ENCODE measurements around the gene SCYGR7. TPM values are rescaled to one million over a fixed set of nuclear protein-coding genes. Genes with fewer than 3 reads are reported as not detected.

The SCYGR7 gene
- total RNA-seq, 1 experiment from 2014 or later = not detected

Small RNA genes within 50 kb of the gene (small RNA-seq; reads per million reads assigned to genes)
- gene RNA5SP121 = not detected
- gene SNRPGP8 = not detected

Other genes with a start within 250 kb of the SCYGR7 start
- gene SCYGR2, start 129.4 kb upstream of the SCYGR7 start, total RNA-seq (2014; rRNA removed; shearing (Covaris generic); ENCODE audit: low replicate concordance) = not detected in 2 replicates
- not detected in 2 replicates for gene SCYGR3, start 113.5 kb upstream of the SCYGR7 start, total RNA-seq (2014; rRNA removed; shearing (Covaris generic); ENCODE audit: low replicate concordance)
- not detected in 2 replicates for gene SCYGR4, start 110.8 kb upstream of the SCYGR7 start, total RNA-seq (2014; rRNA removed; shearing (Covaris generic); ENCODE audit: low replicate concordance)
- not detected in 2 replicates for gene SCYGR5, start 61.5 kb upstream of the SCYGR7 start, total RNA-seq (2014; rRNA removed; shearing (Covaris generic); ENCODE audit: low replicate concordance)
- gene SLC19A3, start 10.3 kb upstream of the SCYGR7 start, total RNA-seq (2014; rRNA removed; shearing (Covaris generic); ENCODE audit: low replicate concordance) = not detected in 2 replicates
- 6.1 TPM in 1 of 2 replicates, not detected in the other for gene SCYGR6, start 3.6 kb upstream of the SCYGR7 start, total RNA-seq (2014; rRNA removed; shearing (Covaris generic); ENCODE audit: low replicate concordance)
- not detected in 2 replicates for gene SCYGR8, start 17.6 kb downstream of the SCYGR7 start, total RNA-seq (2014; rRNA removed; shearing (Covaris generic); ENCODE audit: low replicate concordance)
- gene CCL20, start 85.5 kb downstream of the SCYGR7 start, total RNA-seq (2014; rRNA removed; shearing (Covaris generic); ENCODE audit: low replicate concordance) = not detected in 2 replicates
- not detected in 2 replicates for gene DAW1, start 143.3 kb downstream of the SCYGR7 start, total RNA-seq (2014; rRNA removed; shearing (Covaris generic); ENCODE audit: low replicate concordance)

Data from Karpas-422 (cell line).